SH-SY5Y (cell line): ENCODE data around the gene KCNN2.

Experiments
- GATA2 ChIP-seq: IDR thresholded peaks from 2 replicates; pipeline ENCODE4 v1.6.1; 2011; ENCODE audit warnings: mild to moderate bottlenecking, low read depth, low read length
- GATA3 ChIP-seq: IDR thresholded peaks from 2 replicates; pipeline ENCODE4 v1.6.1; 2011; ENCODE audit warnings: low read depth, mild to moderate bottlenecking, low read length, moderate library complexity

Gene KCNN2

GRCh38 chr5:114346181-114346580, 15.7 kb upstream of the KCNN2 start:
- TF ChIP-seq GATA3 (no peak), GATA2 (no peak)

- TF ChIP-seq GATA3 (no peak), GATA2 (no peak)
Measured at GRCh38 chr5:114355086-114355830, 6.6 kb upstream of the KCNN2 start.

- TF ChIP-seq GATA2: no peak
- TF ChIP-seq GATA3: no peak
Measured at GRCh38 chr5:114358329-114358728, 3.5 kb upstream of the KCNN2 start.

- TF ChIP-seq GATA2 (no peak), GATA3 (no peak)
Measured at GRCh38 chr5:114360357-114360756, 1.5 kb upstream of the KCNN2 start.

GRCh38 chr5:114360816-114361723, 800 bp upstream of the KCNN2 start:
- no peak for TF ChIP-seq GATA3
- no peak for TF ChIP-seq GATA2

GRCh38 chr5:114362197-114362976, 517 bp downstream of the KCNN2 start:
- no peak for TF ChIP-seq GATA3
- no peak for TF ChIP-seq GATA2

GRCh38 chr5:114362977-114363761, 1.3 kb downstream of the KCNN2 start:
- no peak for TF ChIP-seq GATA3
- no peak for TF ChIP-seq GATA2

GRCh38 chr5:114363837-114364236, 2.0 kb downstream of the KCNN2 start:
- no peak for TF ChIP-seq GATA3
- TF ChIP-seq GATA2: no peak

- no peak for TF ChIP-seq GATA2
- no peak for TF ChIP-seq GATA3
Measured at GRCh38 chr5:114367029-114367428, 5.2 kb downstream of the KCNN2 start.

GRCh38 chr5:114369680-114370417, 8.0 kb downstream of the KCNN2 start:
- TF ChIP-seq GATA2 (no peak), GATA3 (no peak)

GRCh38 chr5:114377050-114377844, 15.4 kb downstream of the KCNN2 start:
- no peak for TF ChIP-seq GATA2
- TF ChIP-seq GATA3: no peak

GRCh38 chr5:114377946-114378345, 16.1 kb downstream of the KCNN2 start:
- no peak for TF ChIP-seq GATA3
- no peak for TF ChIP-seq GATA2

- TF ChIP-seq GATA3: no peak
- TF ChIP-seq GATA2: no peak
Measured at GRCh38 chr5:114380721-114381120, 18.9 kb downstream of the KCNN2 start.
